Measurements from ENCODE around the gene SCRT2. TPM values are rescaled to one million over a fixed set of nuclear protein-coding genes. Genes with fewer than 3 reads are reported as not detected.

The SCRT2 gene
- total and polyA plus RNA-seq, 12 donors = not detected

GRCh38 chr20:615514-615913 is 60.1 kb downstream of the SCRT2 start:
- H3K27ac ChIP-seq = no peak overlapping the region
- no peaks in the 10 kb centered on the region for H3K9me3 ChIP-seq (replicated peaks in 1 of 3)
- H3K27me3 ChIP-seq = peaks cover 22% of the 10 kb centered on the region
- intact Hi-C loops (cut with DNase I) = no loop called here
- no peak overlapping the region for H3K4me3 ChIP-seq
- WGBS, 4 donors = 68 to 78% (median 75%) methylated on average over 4 of the region's 4 CpGs
- no peaks in the 10 kb centered on the region for H3K4me1 ChIP-seq (replicated peaks in 1 of 2)
- no peaks in the 10 kb centered on the region for H3K36me3 ChIP-seq (replicated peaks in 1 of 2)
- no peak for TF ChIP-seq POLR2A (IDR thresholded peaks at IDR 0.05)
- TF ChIP-seq CTCF (IDR thresholded peaks at IDR 0.05) = no peak
- no peak for DNase-seq

GRCh38 chr20:611843-612185 is 63.8 kb downstream of the SCRT2 start:
- intact Hi-C loops (cut with DNase I) = no loop called here
- TF ChIP-seq POLR2A (IDR thresholded peaks at IDR 0.05) (no peak), CTCF (IDR thresholded peaks at IDR 0.05) (no peak)
- Histone ChIP-seq H3K9me3 (replicated peaks in 1 of 3) (no peaks in the 10 kb centered on the region), H3K4me3 (no peak overlapping the region), H3K4me1 (replicated peaks in 1 of 2) (no peaks in the 10 kb centered on the region), H3K27ac (peak overlapping the region in 1 of 5 donors; percentile 25), H3K36me3 (replicated peaks in 1 of 2) (no peaks in the 10 kb centered on the region), H3K27me3 (peaks cover 41% of the 10 kb centered on the region)
- peak in 3 of 7 donors; percentile 13 to 53 (median 32) for DNase-seq
- WGBS, 4 donors = 24 to 50% (median 31%) methylated on average over 5 to 8 of the region's 8 CpGs

Other genes with a start within 250 kb of the SCRT2 start
- gene TBC1D20, start 213.3 kb downstream of the SCRT2 start, total RNA-seq = 10 to 100 TPM; 35.6 to 53.6 (median 44.9) TPM
- gene TBC1D20, start 213.3 kb downstream of the SCRT2 start, polyA plus RNA-seq = 10 to 100 TPM; 23.8 to 38.5 (median 38.2) TPM
- gene CSNK2A1, start 132.0 kb downstream of the SCRT2 start, total RNA-seq = 100 to 1,000 TPM in 5 of 9 donors, 10 to 100 TPM in 4; 61.9 to 146 (median 101) TPM
- 100 to 1,000 TPM in 1 of 3 donors, 10 to 100 TPM in 2; 18.9 to 192 (median 22.7) TPM for gene CSNK2A1, start 132.0 kb downstream of the SCRT2 start, polyA plus RNA-seq
- gene TCF15, start 65.5 kb downstream of the SCRT2 start, total RNA-seq = 1 to 10 TPM in 4 of 9 donors, under 1 TPM in 5; 0.37 to 2.2 (median 0.90) TPM
- gene TCF15, start 65.5 kb downstream of the SCRT2 start, polyA plus RNA-seq = 1 to 10 TPM in 2 of 3 donors, under 1 TPM in 1; 0.31 to 3.0 (median 2.7) TPM
- gene SRXN1, start 22.6 kb downstream of the SCRT2 start, total RNA-seq = 100 to 1,000 TPM in 2 of 9 donors, 10 to 100 TPM in 7; 42.3 to 203 (median 77.4) TPM
- 100 to 1,000 TPM in 1 of 3 donors, 10 to 100 TPM in 2; 19.1 to 160 (median 24.9) TPM for gene SRXN1, start 22.6 kb downstream of the SCRT2 start, polyA plus RNA-seq
- 1 to 10 TPM in 1 of 9 donors, under 1 TPM in 7, not detected in 1; 0.15 to 1.2 (median 0.26) TPM for gene SLC52A3, start 92.7 kb upstream of the SCRT2 start, total RNA-seq
- under 1 TPM; 0.05 to 0.88 (median 0.16) TPM for gene SLC52A3, start 92.7 kb upstream of the SCRT2 start, polyA plus RNA-seq
- 10 to 100 TPM in 5 of 9 donors, 1 to 10 TPM in 4; 2.2 to 16.7 (median 10.3) TPM for gene FAM110A, start 157.9 kb upstream of the SCRT2 start, total RNA-seq
- 1 to 10 TPM; 2.4 to 7.1 (median 6.2) TPM for gene FAM110A, start 157.9 kb upstream of the SCRT2 start, polyA plus RNA-seq
- under 1 TPM in 8 of 9 donors, not detected in 1; 0.06 to 0.87 (median 0.20) TPM for gene ANGPT4, start 240.5 kb upstream of the SCRT2 start, total RNA-seq
- gene ANGPT4, start 240.5 kb upstream of the SCRT2 start, polyA plus RNA-seq = 1 to 10 TPM in 1 of 3 donors, under 1 TPM in 2; 0.07 to 1.0 (median 0.48) TPM